ENCODE data around the gene TIE1. TPM values are rescaled to one million over a fixed set of nuclear protein-coding genes. Genes with fewer than 3 reads are reported as not detected.

TIE1 gene
- total and polyA plus RNA-seq, 2 of the 13 experiments (the other 11 are each of a cell fraction or from before 2014, with no cell fraction given), result 0.58 to 0.84 TPM

DNA sequence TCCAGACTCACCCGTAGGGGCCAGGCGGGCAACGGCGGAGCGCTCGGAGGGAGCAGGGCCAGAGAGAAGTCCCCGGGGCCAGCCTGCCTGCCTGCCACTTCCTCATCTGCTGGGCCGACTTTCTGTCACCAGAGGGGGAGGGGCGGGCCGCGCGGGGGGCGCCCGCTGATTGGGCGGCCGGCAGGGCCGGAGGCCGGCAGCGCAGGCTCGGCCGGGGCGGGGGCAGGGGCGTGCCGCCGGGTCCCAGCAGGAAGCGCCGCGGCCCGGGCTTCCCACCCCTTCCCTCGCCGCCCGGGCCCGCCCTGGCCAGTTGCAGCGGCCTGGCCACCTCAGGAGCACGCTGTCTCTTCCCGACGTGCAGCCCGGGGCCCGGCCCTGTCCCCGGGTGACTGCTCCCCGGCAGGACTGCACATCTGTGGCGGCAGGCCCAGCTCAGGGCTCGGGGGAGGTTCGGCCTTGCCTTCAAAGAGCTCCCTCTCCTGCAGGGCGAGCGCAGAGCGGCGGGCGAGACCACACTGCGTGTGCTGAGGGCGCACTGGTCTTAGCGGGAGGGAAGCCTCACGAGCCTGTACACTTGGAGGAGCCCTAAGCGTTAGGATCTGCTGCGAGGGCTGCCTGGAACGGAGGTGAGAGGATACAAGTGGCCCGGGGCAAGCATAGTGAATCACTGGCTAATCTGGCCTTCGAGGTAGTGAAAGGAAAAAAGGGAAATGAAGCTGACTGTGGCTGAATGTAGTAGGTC, 67.3 kb downstream of the TIE1 start, which contains the start of gene ELOVL1 (continued):
- TF ChIP-seq, protein P1, sequence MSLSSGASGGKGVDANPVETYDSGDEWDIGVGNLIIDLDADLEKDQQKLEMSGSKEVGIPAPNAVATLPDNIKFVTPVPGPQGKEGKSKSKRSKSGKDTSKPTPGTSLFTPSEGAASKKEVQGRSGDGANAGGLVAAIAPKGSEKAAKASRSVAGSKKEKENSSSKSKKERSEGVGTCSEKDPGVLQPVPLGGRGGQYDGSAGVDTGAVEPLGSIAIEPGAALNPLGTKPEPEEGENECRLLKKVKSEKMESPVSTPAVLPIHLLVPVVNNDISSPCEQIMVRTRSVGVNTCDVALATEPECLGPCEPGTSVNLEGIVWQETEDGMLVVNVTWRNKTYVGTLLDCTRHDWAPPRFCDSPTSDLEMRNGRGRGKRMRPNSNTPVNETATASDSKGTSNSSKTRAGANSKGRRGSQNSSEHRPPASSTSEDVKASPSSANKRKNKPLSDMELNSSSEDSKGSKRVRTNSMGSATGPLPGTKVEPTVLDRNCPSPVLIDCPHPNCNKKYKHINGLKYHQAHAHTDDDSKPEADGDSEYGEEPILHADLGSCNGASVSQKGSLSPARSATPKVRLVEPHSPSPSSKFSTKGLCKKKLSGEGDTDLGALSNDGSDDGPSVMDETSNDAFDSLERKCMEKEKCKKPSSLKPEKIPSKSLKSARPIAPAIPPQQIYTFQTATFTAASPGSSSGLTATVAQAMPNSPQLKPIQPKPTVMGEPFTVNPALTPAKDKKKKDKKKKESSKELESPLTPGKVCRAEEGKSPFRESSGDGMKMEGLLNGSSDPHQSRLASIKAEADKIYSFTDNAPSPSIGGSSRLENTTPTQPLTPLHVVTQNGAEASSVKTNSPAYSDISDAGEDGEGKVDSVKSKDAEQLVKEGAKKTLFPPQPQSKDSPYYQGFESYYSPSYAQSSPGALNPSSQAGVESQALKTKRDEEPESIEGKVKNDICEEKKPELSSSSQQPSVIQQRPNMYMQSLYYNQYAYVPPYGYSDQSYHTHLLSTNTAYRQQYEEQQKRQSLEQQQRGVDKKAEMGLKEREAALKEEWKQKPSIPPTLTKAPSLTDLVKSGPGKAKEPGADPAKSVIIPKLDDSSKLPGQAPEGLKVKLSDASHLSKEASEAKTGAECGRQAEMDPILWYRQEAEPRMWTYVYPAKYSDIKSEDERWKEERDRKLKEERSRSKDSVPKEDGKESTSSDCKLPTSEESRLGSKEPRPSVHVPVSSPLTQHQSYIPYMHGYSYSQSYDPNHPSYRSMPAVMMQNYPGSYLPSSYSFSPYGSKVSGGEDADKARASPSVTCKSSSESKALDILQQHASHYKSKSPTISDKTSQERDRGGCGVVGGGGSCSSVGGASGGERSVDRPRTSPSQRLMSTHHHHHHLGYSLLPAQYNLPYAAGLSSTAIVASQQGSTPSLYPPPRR (CRISPR knock-in tag; IDR thresholded peaks at IDR 0.05; ENCODE audit: borderline replicate concordance), result no peak
- TF ChIP-seq, protein P2, sequence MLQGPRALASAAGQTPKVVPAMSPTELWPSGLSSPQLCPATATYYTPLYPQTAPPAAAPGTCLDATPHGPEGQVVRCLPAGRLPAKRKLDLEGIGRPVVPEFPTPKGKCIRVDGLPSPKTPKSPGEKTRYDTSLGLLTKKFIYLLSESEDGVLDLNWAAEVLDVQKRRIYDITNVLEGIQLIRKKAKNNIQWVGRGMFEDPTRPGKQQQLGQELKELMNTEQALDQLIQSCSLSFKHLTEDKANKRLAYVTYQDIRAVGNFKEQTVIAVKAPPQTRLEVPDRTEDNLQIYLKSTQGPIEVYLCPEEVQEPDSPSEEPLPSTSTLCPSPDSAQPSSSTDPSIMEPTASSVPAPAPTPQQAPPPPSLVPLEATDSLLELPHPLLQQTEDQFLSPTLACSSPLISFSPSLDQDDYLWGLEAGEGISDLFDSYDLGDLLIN (CRISPR knock-in tag; IDR thresholded peaks at IDR 0.05; ENCODE audit: borderline replicate concordance), result no peak
- TF ChIP-seq KLF13 (CRISPR knock-in tag; IDR thresholded peaks at IDR 0.05), result peak; percentile 78; the same call in 1 of the 2 replicates
- peak; percentile 78; the same call in 1 of the 2 replicates for TF ChIP-seq ZNF879 (CRISPR knock-in tag; IDR thresholded peaks at IDR 0.05)
- no peak for TF ChIP-seq PCBP1 (IDR thresholded peaks at IDR 0.05; ENCODE audit: borderline replicate concordance, low read depth, low read length)
- TF ChIP-seq, protein P3, sequence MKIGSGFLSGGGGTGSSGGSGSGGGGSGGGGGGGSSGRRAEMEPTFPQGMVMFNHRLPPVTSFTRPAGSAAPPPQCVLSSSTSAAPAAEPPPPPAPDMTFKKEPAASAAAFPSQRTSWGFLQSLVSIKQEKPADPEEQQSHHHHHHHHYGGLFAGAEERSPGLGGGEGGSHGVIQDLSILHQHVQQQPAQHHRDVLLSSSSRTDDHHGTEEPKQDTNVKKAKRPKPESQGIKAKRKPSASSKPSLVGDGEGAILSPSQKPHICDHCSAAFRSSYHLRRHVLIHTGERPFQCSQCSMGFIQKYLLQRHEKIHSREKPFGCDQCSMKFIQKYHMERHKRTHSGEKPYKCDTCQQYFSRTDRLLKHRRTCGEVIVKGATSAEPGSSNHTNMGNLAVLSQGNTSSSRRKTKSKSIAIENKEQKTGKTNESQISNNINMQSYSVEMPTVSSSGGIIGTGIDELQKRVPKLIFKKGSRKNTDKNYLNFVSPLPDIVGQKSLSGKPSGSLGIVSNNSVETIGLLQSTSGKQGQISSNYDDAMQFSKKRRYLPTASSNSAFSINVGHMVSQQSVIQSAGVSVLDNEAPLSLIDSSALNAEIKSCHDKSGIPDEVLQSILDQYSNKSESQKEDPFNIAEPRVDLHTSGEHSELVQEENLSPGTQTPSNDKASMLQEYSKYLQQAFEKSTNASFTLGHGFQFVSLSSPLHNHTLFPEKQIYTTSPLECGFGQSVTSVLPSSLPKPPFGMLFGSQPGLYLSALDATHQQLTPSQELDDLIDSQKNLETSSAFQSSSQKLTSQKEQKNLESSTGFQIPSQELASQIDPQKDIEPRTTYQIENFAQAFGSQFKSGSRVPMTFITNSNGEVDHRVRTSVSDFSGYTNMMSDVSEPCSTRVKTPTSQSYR (CRISPR knock-in tag; IDR thresholded peaks at IDR 0.05; ENCODE audit: borderline replicate concordance), result peak; percentile 70
- TF ChIP-seq ZSCAN22 (CRISPR knock-in tag; IDR thresholded peaks at IDR 0.05), result no peak
- TF ChIP-seq, protein P4, sequence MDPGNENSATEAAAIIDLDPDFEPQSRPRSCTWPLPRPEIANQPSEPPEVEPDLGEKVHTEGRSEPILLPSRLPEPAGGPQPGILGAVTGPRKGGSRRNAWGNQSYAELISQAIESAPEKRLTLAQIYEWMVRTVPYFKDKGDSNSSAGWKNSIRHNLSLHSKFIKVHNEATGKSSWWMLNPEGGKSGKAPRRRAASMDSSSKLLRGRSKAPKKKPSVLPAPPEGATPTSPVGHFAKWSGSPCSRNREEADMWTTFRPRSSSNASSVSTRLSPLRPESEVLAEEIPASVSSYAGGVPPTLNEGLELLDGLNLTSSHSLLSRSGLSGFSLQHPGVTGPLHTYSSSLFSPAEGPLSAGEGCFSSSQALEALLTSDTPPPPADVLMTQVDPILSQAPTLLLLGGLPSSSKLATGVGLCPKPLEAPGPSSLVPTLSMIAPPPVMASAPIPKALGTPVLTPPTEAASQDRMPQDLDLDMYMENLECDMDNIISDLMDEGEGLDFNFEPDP (CRISPR knock-in tag; conservative IDR thresholded peaks at IDR 0.05), result no peak
- TF ChIP-seq ZFY (CRISPR knock-in tag; IDR thresholded peaks at IDR 0.05), result peak; percentile 99
- TF ChIP-seq JUND (CRISPR knock-in tag; IDR thresholded peaks at IDR 0.05), result peak; percentile 74
- peak; percentile 97; the same call in 1 of the 2 replicates for TF ChIP-seq ZNF550 (CRISPR knock-in tag; IDR thresholded peaks at IDR 0.05; ENCODE audit: borderline replicate concordance)
- peak; percentile 28; the same call in 1 of the 2 replicates for TF ChIP-seq GATAD2A (CRISPR knock-in tag; IDR thresholded peaks at IDR 0.05)
- TF ChIP-seq ZNF598 (CRISPR knock-in tag; IDR thresholded peaks at IDR 0.05; ENCODE audit: borderline replicate concordance), result peak; percentile 91
- no peak for TF ChIP-seq GZF1 (CRISPR knock-in tag; IDR thresholded peaks at IDR 0.05)
- TF ChIP-seq, protein P5, sequence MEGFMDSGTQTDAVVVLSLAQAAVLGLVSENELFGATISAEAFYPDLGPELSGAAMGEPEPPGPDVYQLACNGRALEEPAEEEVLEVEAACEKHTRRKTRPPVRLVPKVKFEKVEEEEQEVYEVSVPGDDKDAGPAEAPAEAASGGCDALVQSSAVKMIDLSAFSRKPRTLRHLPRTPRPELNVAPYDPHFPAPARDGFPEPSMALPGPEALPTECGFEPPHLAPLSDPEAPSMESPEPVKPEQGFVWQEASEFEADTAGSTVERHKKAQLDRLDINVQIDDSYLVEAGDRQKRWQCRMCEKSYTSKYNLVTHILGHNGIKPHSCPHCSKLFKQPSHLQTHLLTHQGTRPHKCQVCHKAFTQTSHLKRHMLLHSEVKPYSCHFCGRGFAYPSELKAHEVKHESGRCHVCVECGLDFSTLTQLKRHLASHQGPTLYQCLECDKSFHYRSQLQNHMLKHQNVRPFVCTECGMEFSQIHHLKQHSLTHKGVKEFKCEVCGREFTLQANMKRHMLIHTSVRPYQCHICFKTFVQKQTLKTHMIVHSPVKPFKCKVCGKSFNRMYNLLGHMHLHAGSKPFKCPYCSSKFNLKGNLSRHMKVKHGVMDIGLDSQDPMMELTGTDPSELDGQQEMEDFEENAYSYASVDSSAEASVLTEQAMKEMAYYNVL (CRISPR knock-in tag; IDR thresholded peaks at IDR 0.05; ENCODE audit: borderline replicate concordance), result 0 out of 2 replicates have a peak, but pooled peaks have one; percentile 37
- peak; percentile 80; the same call in 1 of the 2 replicates for TF ChIP-seq NFKB2 (CRISPR knock-in tag; IDR thresholded peaks at IDR 0.05; ENCODE audit: borderline replicate concordance)

All from HepG2 (cell line).